DOHH2 (cell line): ENCODE measurements around the gene RINT1.

Experiments used
- H3F3A ChIP-seq: fragments of 200-600 bp; sonication (generic), shearing (Covaris generic); 2 replicates; pipeline ENCODE4 v1.6.0; 2016; ENCODE audit warnings: antibody characterized with exemption, mild to moderate bottlenecking; ENCODE audit not compliant: control insufficient read depth, insufficient read depth
- H3K27ac ChIP-seq: fragments of 200-600 bp; sonication (generic); 2 replicates; pipeline ENCODE4 v1.5.1; 2014; ENCODE audit warnings: low read depth, mild to moderate bottlenecking, low read length, moderate library complexity
- H3K27me3 ChIP-seq: fragments of 200-600 bp; sonication (generic); 2 replicates; pipeline ENCODE4 v1.6.1; 2014; ENCODE audit warnings: mild to moderate bottlenecking, low read length, mixed read lengths; ENCODE audit not compliant: control insufficient read depth
- H3K36me3 ChIP-seq: fragments of 200-600 bp; sonication (generic); 2 replicates; pipeline ENCODE4 v1.6.1; 2014; ENCODE audit warnings: mild to moderate bottlenecking, low read length, moderate library complexity, mixed read lengths; ENCODE audit not compliant: control insufficient read depth
- H3K4me1 ChIP-seq: fragments of 200-600 bp; sonication (generic); 2 replicates; pipeline ENCODE4 v1.6.1; 2014; ENCODE audit warnings: mild to moderate bottlenecking, low read length, mixed read lengths; ENCODE audit not compliant: control insufficient read depth
- H3K4me2 ChIP-seq: fragments of 200-600 bp; sonication (generic); 2 replicates; pipeline ENCODE4 v1.6.0; 2014; ENCODE audit warnings: mild to moderate bottlenecking, low read length, moderate library complexity
- H3K4me3 ChIP-seq: fragments of 200-600 bp; sonication (generic); 2 replicates; pipeline ENCODE4 v1.5.1; 2014; ENCODE audit warnings: mild to moderate bottlenecking, low read length, mixed read lengths
- H3K79me2 ChIP-seq: fragments of 200-600 bp; sonication (generic); 2 replicates; pipeline ENCODE4 v1.6.1; 2014; ENCODE audit warnings: mild to moderate bottlenecking, low read length, mixed read lengths; ENCODE audit not compliant: control insufficient read depth
- H3K9me2 ChIP-seq: fragments of 200-600 bp; sonication (generic); replicated peaks from 2 replicates; pipeline ENCODE4 v1.6.1; 2014; ENCODE audit warnings: mild to moderate bottlenecking, low read length, mixed read lengths; ENCODE audit not compliant: control insufficient read depth
- H3K9me3 ChIP-seq: fragments of 200-600 bp; sonication (generic); 2 replicates; pipeline ENCODE4 v1.6.1; 2014; ENCODE audit warnings: antibody characterized with exemption, low read length, mixed read lengths; ENCODE audit not compliant: control insufficient read depth, insufficient read depth
- H4K20me1 ChIP-seq: fragments of 200-600 bp; sonication (generic); 2 replicates; pipeline ENCODE4 v1.6.0; 2014; ENCODE audit warnings: low read depth, mild to moderate bottlenecking, antibody characterized with exemption, low read length, moderate library complexity; ENCODE audit not compliant: control insufficient read depth, insufficient read depth
- EZH2phosphoT487 ChIP-seq: fragments of 200-600 bp; sonication (generic); IDR thresholded peaks from 2 replicates; pipeline ENCODE4 v1.6.1; 2017; ENCODE audit warnings: borderline replicate concordance, mild to moderate bottlenecking, antibody characterized with exemption, low read length, moderate library complexity, mixed read lengths
- TF ChIP-seq, protein P1 (sequence below): fragments of 200-600 bp; sonication (generic); IDR thresholded peaks from one replicate; pipeline ENCODE4 v1.5.1; 2014; ENCODE audit warnings: antibody characterized with exemption, mild to moderate bottlenecking, low read depth, low read length; ENCODE audit not compliant: poor library complexity, severe bottlenecking

The RINT1 gene

GRCh38 chr7:105567024-105567423, 35.0 kb downstream of the RINT1 start:
- H3K27ac ChIP-seq = no peak overlapping the region
- no peak overlapping the region for H3K4me3 ChIP-seq
- no peaks in the 10 kb centered on the region for H4K20me1 ChIP-seq
- no peaks in the 10 kb centered on the region for H3K9me2 ChIP-seq
- H3K9me3 ChIP-seq = no peaks in the 10 kb centered on the region
- H3K4me2 ChIP-seq = no peak overlapping the region
- no peak for TF ChIP-seq EZH2phosphoT487
- TF ChIP-seq, protein P1, sequence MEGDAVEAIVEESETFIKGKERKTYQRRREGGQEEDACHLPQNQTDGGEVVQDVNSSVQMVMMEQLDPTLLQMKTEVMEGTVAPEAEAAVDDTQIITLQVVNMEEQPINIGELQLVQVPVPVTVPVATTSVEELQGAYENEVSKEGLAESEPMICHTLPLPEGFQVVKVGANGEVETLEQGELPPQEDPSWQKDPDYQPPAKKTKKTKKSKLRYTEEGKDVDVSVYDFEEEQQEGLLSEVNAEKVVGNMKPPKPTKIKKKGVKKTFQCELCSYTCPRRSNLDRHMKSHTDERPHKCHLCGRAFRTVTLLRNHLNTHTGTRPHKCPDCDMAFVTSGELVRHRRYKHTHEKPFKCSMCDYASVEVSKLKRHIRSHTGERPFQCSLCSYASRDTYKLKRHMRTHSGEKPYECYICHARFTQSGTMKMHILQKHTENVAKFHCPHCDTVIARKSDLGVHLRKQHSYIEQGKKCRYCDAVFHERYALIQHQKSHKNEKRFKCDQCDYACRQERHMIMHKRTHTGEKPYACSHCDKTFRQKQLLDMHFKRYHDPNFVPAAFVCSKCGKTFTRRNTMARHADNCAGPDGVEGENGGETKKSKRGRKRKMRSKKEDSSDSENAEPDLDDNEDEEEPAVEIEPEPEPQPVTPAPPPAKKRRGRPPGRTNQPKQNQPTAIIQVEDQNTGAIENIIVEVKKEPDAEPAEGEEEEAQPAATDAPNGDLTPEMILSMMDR = no peak
- no peaks in the 10 kb centered on the region for H3K4me1 ChIP-seq
- peaks cover 17% of the 10 kb centered on the region; the same call in 1 of the 2 replicates for H3F3A ChIP-seq
- H3K79me2 ChIP-seq = no peaks in the 10 kb centered on the region
- peaks cover 73% of the 10 kb centered on the region for H3K36me3 ChIP-seq
- H3K27me3 ChIP-seq = no peaks in the 10 kb centered on the region

GRCh38 chr7:105567821-105568220, 35.8 kb downstream of the RINT1 start:
- Histone ChIP-seq H3K4me1 (no peaks in the 10 kb centered on the region), H3K36me3 (peaks cover 65% of the 10 kb centered on the region)

DNA sequence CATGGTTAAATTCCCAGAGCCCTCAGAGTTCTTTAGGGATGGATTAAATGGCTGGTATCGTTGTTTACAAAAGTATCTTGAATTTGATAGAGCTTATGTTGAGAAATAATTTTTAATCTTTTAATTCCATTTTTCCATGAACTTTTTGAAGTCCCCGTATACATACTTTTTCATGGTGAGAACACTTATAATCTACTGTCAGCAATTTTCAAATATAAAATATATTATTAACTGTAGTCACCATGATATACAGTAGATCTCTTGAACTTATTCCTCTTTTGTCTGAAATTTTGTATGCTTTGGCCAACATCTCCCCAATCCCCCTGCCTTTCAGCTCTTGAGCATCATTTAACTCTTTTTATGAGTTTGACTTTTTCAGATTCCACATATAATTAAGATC, 39.9 kb downstream of the RINT1 start:
- peaks cover 16% of the 10 kb centered on the region; the same call in 1 of the 2 replicates for H3F3A ChIP-seq
- H3K27me3 ChIP-seq = no peaks in the 10 kb centered on the region
- H3K4me2 ChIP-seq = no peak overlapping the region
- no peaks in the 10 kb centered on the region for H3K79me2 ChIP-seq
- no peaks in the 10 kb centered on the region for H3K9me2 ChIP-seq
- H3K4me3 ChIP-seq = no peak overlapping the region
- H3K9me3 ChIP-seq = no peaks in the 10 kb centered on the region
- H3K4me1 ChIP-seq = no peaks in the 10 kb centered on the region
- H3K27ac ChIP-seq = no peak overlapping the region
- no peak for TF ChIP-seq EZH2phosphoT487
- TF ChIP-seq, protein P1 = no peak
- H4K20me1 ChIP-seq = no peaks in the 10 kb centered on the region
- H3K36me3 ChIP-seq = peaks cover 25% of the 10 kb centered on the region

More at GRCh38 chr7:105567821-105568220, 35.8 kb downstream of the RINT1 start:
- H3K9me3 ChIP-seq = no peaks in the 10 kb centered on the region
- TF ChIP-seq, protein P1 = no peak
- TF ChIP-seq EZH2phosphoT487 = no peak
- H3K4me2 ChIP-seq = no peak overlapping the region
- no peaks in the 10 kb centered on the region for H3K79me2 ChIP-seq
- no peak overlapping the region for H3K27ac ChIP-seq
- H3K4me3 ChIP-seq = no peak overlapping the region
- no peaks in the 10 kb centered on the region for H4K20me1 ChIP-seq
- no peaks in the 10 kb centered on the region for H3K9me2 ChIP-seq
- H3K27me3 ChIP-seq = no peaks in the 10 kb centered on the region
- H3F3A ChIP-seq = peaks cover 17% of the 10 kb centered on the region; the same call in 1 of the 2 replicates
